Fibroblast of lung (primary cell): ENCODE measurements around the gene KITLG. TPM values are rescaled to one million over a fixed set of nuclear protein-coding genes. Genes with fewer than 3 reads are reported as not detected.

Experiments
- DNase-seq, 2 donors: peaks; one replicate each; pipeline versions ENCODE4 v3.0.0 to v3.0.0-alpha.2; 2010; ENCODE audit warnings: low read depth in 2 of 2
- H2AFZ ChIP-seq: 2 replicates; pipeline ENCODE4 v1.5.1; 2012; ENCODE audit warnings: low read length, control low read depth, inconsistent platforms
- H3K27ac ChIP-seq: 2 replicates; pipeline ENCODE4 v1.5.1; 2011; ENCODE audit warnings: low read length, control low read depth; ENCODE audit not compliant: insufficient read depth
- H3K27me3 ChIP-seq: 2 replicates; pipeline ENCODE4 v1.5.1; 2011; ENCODE audit warnings: mild to moderate bottlenecking, low read length; ENCODE audit not compliant: control insufficient read depth, insufficient read depth
- H3K36me3 ChIP-seq: 2 replicates; pipeline ENCODE4 v1.5.1; 2011; ENCODE audit warnings: low read length; ENCODE audit not compliant: control insufficient read depth, insufficient read depth
- H3K4me1 ChIP-seq: 2 replicates; pipeline ENCODE4 v1.5.1; 2011; ENCODE audit warnings: low read length; ENCODE audit not compliant: control insufficient read depth, insufficient read depth; ENCODE audit errors: extremely low read depth
- H3K4me2 ChIP-seq: 2 replicates; pipeline ENCODE4 v1.5.1; 2011; ENCODE audit warnings: low read length, control low read depth; ENCODE audit not compliant: insufficient read depth; ENCODE audit errors: extremely low read depth
- H3K4me3 ChIP-seq, 4 experiments: fragments of 200-600 bp in 1 of 4; sonication (generic) in 1 of 4; replicated peaks in 1 of 4; 2 replicates each; pipeline ENCODE4 v1.5.1; 2011 to 2016; ENCODE audit warnings: low read length in 4 of 4, low read depth in 3 of 4, mild to moderate bottlenecking in 3 of 4, control low read depth in 2 of 4, inconsistent platforms in 1 of 4, mixed read lengths in 1 of 4; ENCODE audit not compliant: insufficient read depth in 1 of 4; ENCODE audit errors: control extremely low read depth in 1 of 4
- H3K79me2 ChIP-seq: 2 replicates; pipeline ENCODE4 v1.5.1; 2012; ENCODE audit warnings: mild to moderate bottlenecking, low read length, inconsistent platforms; ENCODE audit not compliant: control insufficient read depth, insufficient read depth
- H3K9ac ChIP-seq: 2 replicates; pipeline ENCODE4 v1.5.1; 2011; ENCODE audit warnings: mild to moderate bottlenecking, low read length, control low read depth; ENCODE audit not compliant: insufficient read depth
- H3K9me3 ChIP-seq: 2 replicates; pipeline ENCODE4 v1.5.1; 2012; ENCODE audit warnings: low read depth, low read length; ENCODE audit not compliant: control insufficient read depth, insufficient read depth
- H4K20me1 ChIP-seq: 2 replicates; pipeline ENCODE4 v1.5.1; 2011; ENCODE audit warnings: low read length; ENCODE audit not compliant: control insufficient read depth, insufficient read depth; ENCODE audit errors: extremely low read depth
- EZH2 ChIP-seq: IDR thresholded peaks from 2 replicates; pipeline ENCODE4 v1.5.1; 2012; ENCODE audit warnings: low read length, control low read depth, mild to moderate bottlenecking; ENCODE audit errors: missing control alignments
- polyA plus RNA-seq, 2 donors: library from polyadenylated mRNA; depleted of rRNA in 1 of 2; stranded (reverse) in 1 of 2; unstranded in 1 of 2; fragments of >200 nt; gene quantifications; 2 replicates each; pipeline ENCODE4 v1.2.1, GENCODE V29; 2011 to 2012; ENCODE audit warnings: missing spikeins in 1 of 2
- total RNA-seq: library from RNA; depleted of rRNA; stranded (reverse); fragments of >200 nt; gene quantifications from 2 replicates; pipeline ENCODE4 v1.2.1, GENCODE V29; 2014
- TF ChIP-seq, protein P1 (sequence below), 2 donors: IDR thresholded peaks in 1 of 2; conservative IDR thresholded peaks in 1 of 2; 1 replicate in 1 of 2; 2 replicates in 1 of 2; pipeline ENCODE4 v1.5.1; 2011 to 2012; ENCODE audit warnings: low read length in 2 of 2, control low read depth in 1 of 2, inconsistent platforms in 1 of 2, low read depth in 1 of 2, mild to moderate bottlenecking in 1 of 2

The KITLG gene
- total and polyA plus RNA-seq, 2 donors (not counting 1 experiment from before 2014, with no cell fraction given) = 64.6 to 132 TPM

DNA sequence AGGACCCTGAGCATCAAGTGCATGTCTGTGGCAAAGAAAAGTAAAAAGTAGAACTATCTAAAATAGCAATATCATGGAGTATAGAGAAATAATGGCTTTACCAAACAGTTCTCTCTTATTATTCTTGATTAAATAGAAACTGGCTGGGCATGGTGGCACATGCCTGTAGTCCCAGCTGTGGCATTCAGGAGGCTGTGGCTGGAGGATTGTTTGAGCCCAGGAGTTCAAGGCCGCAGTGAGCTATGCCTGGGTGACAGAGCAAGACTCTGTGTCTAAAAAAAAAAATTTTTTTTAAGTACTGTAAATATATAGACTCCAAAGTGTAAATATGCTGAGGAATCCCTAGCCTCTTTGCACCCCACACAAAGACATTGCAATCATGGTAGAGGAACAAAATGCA is 121.9 kb downstream of the KITLG start:
- H3K4me3 ChIP-seq = no peak overlapping the region
- no peaks in the 10 kb centered on the region for H3K79me2 ChIP-seq
- H3K4me2 ChIP-seq = no peak overlapping the region
- H3K27ac ChIP-seq = no peak overlapping the region
- no peak for DNase-seq
- TF ChIP-seq EZH2 = no peak
- TF ChIP-seq, protein P1, sequence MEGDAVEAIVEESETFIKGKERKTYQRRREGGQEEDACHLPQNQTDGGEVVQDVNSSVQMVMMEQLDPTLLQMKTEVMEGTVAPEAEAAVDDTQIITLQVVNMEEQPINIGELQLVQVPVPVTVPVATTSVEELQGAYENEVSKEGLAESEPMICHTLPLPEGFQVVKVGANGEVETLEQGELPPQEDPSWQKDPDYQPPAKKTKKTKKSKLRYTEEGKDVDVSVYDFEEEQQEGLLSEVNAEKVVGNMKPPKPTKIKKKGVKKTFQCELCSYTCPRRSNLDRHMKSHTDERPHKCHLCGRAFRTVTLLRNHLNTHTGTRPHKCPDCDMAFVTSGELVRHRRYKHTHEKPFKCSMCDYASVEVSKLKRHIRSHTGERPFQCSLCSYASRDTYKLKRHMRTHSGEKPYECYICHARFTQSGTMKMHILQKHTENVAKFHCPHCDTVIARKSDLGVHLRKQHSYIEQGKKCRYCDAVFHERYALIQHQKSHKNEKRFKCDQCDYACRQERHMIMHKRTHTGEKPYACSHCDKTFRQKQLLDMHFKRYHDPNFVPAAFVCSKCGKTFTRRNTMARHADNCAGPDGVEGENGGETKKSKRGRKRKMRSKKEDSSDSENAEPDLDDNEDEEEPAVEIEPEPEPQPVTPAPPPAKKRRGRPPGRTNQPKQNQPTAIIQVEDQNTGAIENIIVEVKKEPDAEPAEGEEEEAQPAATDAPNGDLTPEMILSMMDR (conservative IDR thresholded peaks at IDR 0.05 in 1 of 2, IDR thresholded peaks at IDR 0.05 in 1 of 2; ENCODE audit: low read depth in 1 of 2, low read length in 2 of 2) = no peak
- H3K9me3 ChIP-seq = no peaks in the 10 kb centered on the region
- H2AFZ ChIP-seq = no peak overlapping the region
- no peaks in the 10 kb centered on the region for H3K36me3 ChIP-seq
- no peaks in the 10 kb centered on the region for H4K20me1 ChIP-seq
- no peaks in the 10 kb centered on the region for H3K27me3 ChIP-seq
- H3K9ac ChIP-seq = no peak overlapping the region
- no peaks in the 10 kb centered on the region for H3K4me1 ChIP-seq

DNA sequence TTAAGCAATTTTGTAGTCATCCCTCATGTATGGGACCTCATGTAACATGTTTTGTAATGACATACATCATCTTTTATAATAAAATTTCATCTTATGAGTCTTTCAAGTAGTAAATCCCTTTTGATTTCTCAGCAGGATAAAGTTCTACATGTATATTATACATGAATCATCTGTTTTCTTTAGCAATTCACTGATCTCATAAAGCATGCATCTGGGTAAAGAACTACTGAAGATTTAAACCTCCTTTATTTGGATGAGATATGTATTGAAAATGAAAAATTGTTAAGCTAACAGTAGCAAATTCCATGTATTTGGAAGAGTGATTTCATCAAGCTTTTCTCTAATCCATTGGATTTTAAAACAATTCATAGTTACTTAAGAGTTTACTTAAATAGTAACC is 126.9 kb downstream of the KITLG start:
- no peak overlapping the region for H2AFZ ChIP-seq
- no peak for TF ChIP-seq EZH2
- TF ChIP-seq, protein P1 (conservative IDR thresholded peaks at IDR 0.05 in 1 of 2, IDR thresholded peaks at IDR 0.05 in 1 of 2; ENCODE audit: low read depth in 1 of 2, low read length in 2 of 2) = no peak
- no peak overlapping the region for H3K4me2 ChIP-seq
- H3K4me1 ChIP-seq = no peaks in the 10 kb centered on the region
- H3K9ac ChIP-seq = no peak overlapping the region
- H3K79me2 ChIP-seq = no peaks in the 10 kb centered on the region
- H4K20me1 ChIP-seq = no peaks in the 10 kb centered on the region
- no peaks in the 10 kb centered on the region for H3K9me3 ChIP-seq
- no peak overlapping the region for H3K27ac ChIP-seq
- no peaks in the 10 kb centered on the region for H3K36me3 ChIP-seq
- no peaks in the 10 kb centered on the region for H3K27me3 ChIP-seq
- DNase-seq = peak; percentile 46 to 52
- H3K4me3 ChIP-seq = no peak overlapping the region

- H3K9me3 ChIP-seq = no peaks in the 10 kb centered on the region
- H3K9ac ChIP-seq = no peak overlapping the region
- H3K27me3 ChIP-seq = no peaks in the 10 kb centered on the region
- no peaks in the 10 kb centered on the region for H4K20me1 ChIP-seq
- H2AFZ ChIP-seq = no peak overlapping the region
- DNase-seq = peak in 1 of 2 donors; percentile 50
- no peak overlapping the region for H3K4me3 ChIP-seq
- H3K4me1 ChIP-seq = no peaks in the 10 kb centered on the region
- H3K36me3 ChIP-seq = no peaks in the 10 kb centered on the region
- no peak for TF ChIP-seq EZH2
- TF ChIP-seq, protein P1 (conservative IDR thresholded peaks at IDR 0.05 in 1 of 2, IDR thresholded peaks at IDR 0.05 in 1 of 2; ENCODE audit: low read depth in 1 of 2, low read length in 2 of 2) = no peak
- H3K79me2 ChIP-seq = no peaks in the 10 kb centered on the region
- no peak overlapping the region for H3K4me2 ChIP-seq
- H3K27ac ChIP-seq = no peak overlapping the region
Measured at GRCh38 chr12:88451205-88451604, 129.1 kb downstream of the KITLG start.
